GM13976 (cell line): ENCODE measurements around the gene PTPRK.

Source experiments
- DNase-seq: peaks from one replicate; pipeline ENCODE4 v3.0.0; 2012; ENCODE audit warnings: low spot score
- CTCF ChIP-seq: IDR thresholded peaks from 2 replicates; pipeline ENCODE4 v1.5.1; 2012; ENCODE audit warnings: borderline replicate concordance, mild to moderate bottlenecking; ENCODE audit not compliant: insufficient read depth; ENCODE audit errors: extremely low read depth, missing control alignments, control extremely low read depth
- in situ Hi-C: fragments of 300-500 bp; cut with MboI; formaldehyde crosslinking; loops from one replicate; pipeline ENCODE4 v1.12.0; 2022; ENCODE audit warnings: low sequenced_read_pairs, mixed read lengths, inconsistent platforms; ENCODE audit not compliant: unreplicated experiment

The PTPRK gene

GRCh38 chr6:127924031-127924430, 596.4 kb downstream of the PTPRK start:
- TF ChIP-seq CTCF = no peak
- DNase-seq = no peak
- in situ Hi-C loops = no loop called here

- in situ Hi-C loops = no loop called here
- TF ChIP-seq CTCF = no peak
Measured at GRCh38 chr6:127923135-127923534, 597.3 kb downstream of the PTPRK start.

GRCh38 chr6:127921982-127922381, 598.4 kb downstream of the PTPRK start:
- no peak for DNase-seq
- no peak for TF ChIP-seq CTCF
- in situ Hi-C loops = no loop called here

More at GRCh38 chr6:127923135-127923534, 597.3 kb downstream of the PTPRK start:
- DNase-seq = no peak

GRCh38 chr6:127920804-127921203, 599.6 kb downstream of the PTPRK start:
- in situ Hi-C loops = no loop called here
- no peak for TF ChIP-seq CTCF
- DNase-seq = no peak
